Suprapubic skin (tissue), 4 donors: ENCODE data around the gene LRRC32.

Experiments
- CTCF ChIP-seq, 2 donors: fragments of 200-600 bp in 1 of 2; fragments of 450-650 bp in 1 of 2; sonication (generic) in 1 of 2; IDR thresholded peaks; one replicate each; pipeline ENCODE4 v1.5.1; 2016 to 2019; ENCODE audit warnings: antibody characterized with exemption in 2 of 2, mild to moderate bottlenecking in 1 of 2, moderate library complexity in 1 of 2
- POLR2A ChIP-seq, 2 donors: fragments of 450-650 bp; IDR thresholded peaks; one replicate each; pipeline ENCODE4 v1.6.1; 2017; ENCODE audit warnings: antibody characterized with exemption in 2 of 2, mild to moderate bottlenecking in 2 of 2, moderate library complexity in 2 of 2
- POLR2AphosphoS5 ChIP-seq, 3 donors: sonication (generic); formaldehyde crosslinking; IDR thresholded peaks; one replicate each; pipeline ENCODE4 v1.6.1; 2017; ENCODE audit warnings: antibody characterized with exemption in 3 of 3

- TF ChIP-seq CTCF (IDR thresholded peaks at IDR 0.05) (no peak), POLR2A (IDR thresholded peaks at IDR 0.05) (no peak), POLR2AphosphoS5 (IDR thresholded peaks at IDR 0.05) (no peak)
Measured at GRCh38 chr11:76653674-76654284, 16.8 kb downstream of the LRRC32 start.
